GM12878 (cell line): ENCODE measurements around the gene IGF2R.

Experiments used
- CTCF ChIP-seq, 3 experiments: IDR thresholded peaks in 2 of 3; conservative IDR thresholded peaks in 1 of 3; 2 replicates each; pipeline ENCODE4 v1.5.1; 2011; ENCODE audit warnings: low read depth in 3 of 3, low read length in 3 of 3, mild to moderate bottlenecking in 3 of 3, control low read depth in 2 of 3, moderate library complexity in 2 of 3, inconsistent platforms in 1 of 3, mixed read lengths in 1 of 3; ENCODE audit not compliant: control insufficient read depth in 2 of 3, insufficient read depth in 1 of 3; ENCODE audit errors: extremely low read depth in 1 of 3
- HSF1 ChIP-seq: fragments of 150-350 bp; IDR thresholded peaks from 2 replicates; pipeline ENCODE4 v1.6.1; 2014; ENCODE audit warnings: mild to moderate bottlenecking, low read depth, low read length
- JUND ChIP-seq: IDR thresholded peaks from 2 replicates; pipeline ENCODE4 v1.6.1; 2012; ENCODE audit warnings: low read depth, mild to moderate bottlenecking, low read length, improper control_type of control experiment, moderate library complexity
- POLR2AphosphoS2 ChIP-seq: IDR thresholded peaks from 2 replicates; pipeline ENCODE4 v1.6.1; 2011; ENCODE audit warnings: low read depth, mild to moderate bottlenecking, low read length, improper control_type of control experiment, moderate library complexity
- REST ChIP-seq: IDR thresholded peaks from 2 replicates; pipeline ENCODE4 v1.6.1; 2012; ENCODE audit warnings: mild to moderate bottlenecking, low read depth, low read length
- SREBF2 ChIP-seq: IDR thresholded peaks from 2 replicates; pipeline ENCODE4 v1.6.1; 2012; ENCODE audit warnings: mild to moderate bottlenecking, low read length
- TCF7 ChIP-seq: IDR thresholded peaks from 2 replicates; pipeline ENCODE4 v1.6.1; 2014; ENCODE audit warnings: antibody characterized with exemption, borderline replicate concordance

GRCh38 chr6:159966981-159967380 is 1.9 kb upstream of the IGF2R start:
- no peak for TF ChIP-seq JUND
- no peak for TF ChIP-seq SREBF2
- no peak for TF ChIP-seq POLR2AphosphoS2
- no peak for TF ChIP-seq CTCF (IDR thresholded peaks at IDR 0.05 in 2 of 3, conservative IDR thresholded peaks at IDR 0.05 in 1 of 3; ENCODE audit: control insufficient read depth in 2 of 3, extremely low read depth in 1 of 3, insufficient read depth in 1 of 3, low read depth in 3 of 3, low read length in 3 of 3)
- TF ChIP-seq REST: no peak
- TF ChIP-seq TCF7: no peak
- no peak for TF ChIP-seq HSF1
